GM11168 (cell line): ENCODE results near the gene SLC6A17.

Experiments
- in situ Hi-C: fragments of 300-500 bp; cut with MboI; formaldehyde crosslinking; loops from one replicate; pipeline ENCODE4 v1.12.0; 2022; ENCODE audit warnings: low sequenced_read_pairs; ENCODE audit not compliant: unreplicated experiment

The SLC6A17 gene

GRCh38 chr1:110134050-110134595 lies 16.2 kb upstream of the SLC6A17 start:
- in situ Hi-C loops, result no loop called here

- in situ Hi-C loops, result no loop called here
These were observed 15.0 kb upstream of the SLC6A17 start for GRCh38 chr1:110135246-110135645.

- in situ Hi-C loops, result no loop called here
These were observed 14.6 kb upstream of the SLC6A17 start for GRCh38 chr1:110135666-110136065.

- in situ Hi-C loops, result no loop called here
These were observed 13.4 kb upstream of the SLC6A17 start for GRCh38 chr1:110136911-110137310.

- in situ Hi-C loops, result no loop called here
These were observed 11.3 kb upstream of the SLC6A17 start for GRCh38 chr1:110138956-110139355.

GRCh38 chr1:110144366-110144765 lies 5.9 kb upstream of the SLC6A17 start:
- in situ Hi-C loops, result no loop called here

- in situ Hi-C loops, result no loop called here
These were observed 1.3 kb upstream of the SLC6A17 start for GRCh38 chr1:110148961-110149360.

- in situ Hi-C loops, result no loop called here
These were observed 928 bp downstream of the SLC6A17 start for GRCh38 chr1:110151175-110151669.

GRCh38 chr1:110152133-110152785 lies 2.0 kb downstream of the SLC6A17 start:
- in situ Hi-C loops, result no loop called here

- in situ Hi-C loops, result no loop called here
These were observed 3.2 kb downstream of the SLC6A17 start for GRCh38 chr1:110153407-110153950.

- in situ Hi-C loops, result no loop called here
These were observed 5.7 kb downstream of the SLC6A17 start for GRCh38 chr1:110155878-110156522.

- in situ Hi-C loops, result no loop called here
These were observed 8.0 kb downstream of the SLC6A17 start for GRCh38 chr1:110158261-110158660.

- in situ Hi-C loops, result no loop called here
These were observed 8.9 kb downstream of the SLC6A17 start for GRCh38 chr1:110159168-110159567.

GRCh38 chr1:110160538-110161100 lies 10.3 kb downstream of the SLC6A17 start:
- in situ Hi-C loops, result no loop called here

GRCh38 chr1:110161165-110161564 lies 10.9 kb downstream of the SLC6A17 start:
- in situ Hi-C loops, result no loop called here

- in situ Hi-C loops, result no loop called here
These were observed 11.6 kb downstream of the SLC6A17 start for GRCh38 chr1:110161849-110162248.

GRCh38 chr1:110163591-110163990 lies 13.3 kb downstream of the SLC6A17 start:
- in situ Hi-C loops, result no loop called here

GRCh38 chr1:110164725-110165350 lies 14.5 kb downstream of the SLC6A17 start:
- in situ Hi-C loops, result no loop called here

- in situ Hi-C loops, result no loop called here
These were observed 15.5 kb downstream of the SLC6A17 start for GRCh38 chr1:110165761-110166231.

GRCh38 chr1:110166861-110167260 lies 16.6 kb downstream of the SLC6A17 start:
- in situ Hi-C loops, result no loop called here
